Adrenal gland (tissue), 5 donors: ENCODE results near the gene OGFOD1.

Experiments
- POLR2A ChIP-seq, 2 donors: fragments of 450-650 bp; IDR thresholded peaks; one replicate each; pipeline ENCODE4 v1.6.1; 2017; ENCODE audit warnings: antibody characterized with exemption in 2 of 2, mild to moderate bottlenecking in 2 of 2, moderate library complexity in 1 of 2
- TF ChIP-seq, protein P1 (sequence below), 6 experiments: fragments of 450-650 bp in 4 of 6; fragments of 200-600 bp in 2 of 6; sonication (generic) in 1 of 6; IDR thresholded peaks; 1 replicate in 5 of 6; 2 replicates in 1 of 6; pipeline versions ENCODE4 v1.5.1 to v1.8.0; 2016 to 2021; ENCODE audit warnings: antibody characterized with exemption in 6 of 6, mild to moderate bottlenecking in 2 of 6, moderate library complexity in 1 of 6
- donor health status: DM: no; HTN: no; CAD: no.

DNA sequence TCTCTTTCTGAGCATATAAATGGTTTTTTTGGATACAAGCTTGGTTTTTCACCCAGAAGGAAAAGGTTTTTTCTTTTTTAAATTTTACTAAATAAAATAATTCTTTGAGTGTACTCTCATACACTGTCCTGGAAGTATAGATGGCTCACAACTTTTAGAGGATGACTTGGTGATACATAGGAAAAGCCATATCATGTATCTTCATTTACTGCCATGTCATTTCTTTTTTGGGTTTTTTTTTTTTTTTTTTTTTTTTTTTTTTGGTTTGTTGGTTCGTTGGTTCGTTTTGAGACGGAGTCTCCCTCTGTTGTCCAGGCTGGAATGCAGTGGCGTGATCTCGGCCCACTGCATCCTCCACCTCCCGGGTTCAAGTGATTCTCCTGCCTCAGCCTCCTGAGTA is 11.8 kb downstream of the OGFOD1 start:
- TF ChIP-seq, protein P1, sequence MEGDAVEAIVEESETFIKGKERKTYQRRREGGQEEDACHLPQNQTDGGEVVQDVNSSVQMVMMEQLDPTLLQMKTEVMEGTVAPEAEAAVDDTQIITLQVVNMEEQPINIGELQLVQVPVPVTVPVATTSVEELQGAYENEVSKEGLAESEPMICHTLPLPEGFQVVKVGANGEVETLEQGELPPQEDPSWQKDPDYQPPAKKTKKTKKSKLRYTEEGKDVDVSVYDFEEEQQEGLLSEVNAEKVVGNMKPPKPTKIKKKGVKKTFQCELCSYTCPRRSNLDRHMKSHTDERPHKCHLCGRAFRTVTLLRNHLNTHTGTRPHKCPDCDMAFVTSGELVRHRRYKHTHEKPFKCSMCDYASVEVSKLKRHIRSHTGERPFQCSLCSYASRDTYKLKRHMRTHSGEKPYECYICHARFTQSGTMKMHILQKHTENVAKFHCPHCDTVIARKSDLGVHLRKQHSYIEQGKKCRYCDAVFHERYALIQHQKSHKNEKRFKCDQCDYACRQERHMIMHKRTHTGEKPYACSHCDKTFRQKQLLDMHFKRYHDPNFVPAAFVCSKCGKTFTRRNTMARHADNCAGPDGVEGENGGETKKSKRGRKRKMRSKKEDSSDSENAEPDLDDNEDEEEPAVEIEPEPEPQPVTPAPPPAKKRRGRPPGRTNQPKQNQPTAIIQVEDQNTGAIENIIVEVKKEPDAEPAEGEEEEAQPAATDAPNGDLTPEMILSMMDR (IDR thresholded peaks at IDR 0.05) = no peak
- TF ChIP-seq POLR2A (IDR thresholded peaks at IDR 0.05) = no peak
